K562 treated with DMSO at 1 percent for 4 hours (cell line): Measurements from ENCODE around the gene MYLK. TPM values are rescaled to one million over a fixed set of nuclear protein-coding genes. Genes with fewer than 3 reads are reported as not detected.

Experiments
- total RNA-seq: library from RNA; unstranded; fragments of 300-600 nt; gene quantifications from 2 replicates; pipeline ENCODE4 v1.2.3, GENCODE V29; 2022; ENCODE audit not compliant: insufficient read depth

The MYLK gene
- total RNA-seq: 0.12 TPM in 1 of 2 replicates, not detected in the other

DNA sequence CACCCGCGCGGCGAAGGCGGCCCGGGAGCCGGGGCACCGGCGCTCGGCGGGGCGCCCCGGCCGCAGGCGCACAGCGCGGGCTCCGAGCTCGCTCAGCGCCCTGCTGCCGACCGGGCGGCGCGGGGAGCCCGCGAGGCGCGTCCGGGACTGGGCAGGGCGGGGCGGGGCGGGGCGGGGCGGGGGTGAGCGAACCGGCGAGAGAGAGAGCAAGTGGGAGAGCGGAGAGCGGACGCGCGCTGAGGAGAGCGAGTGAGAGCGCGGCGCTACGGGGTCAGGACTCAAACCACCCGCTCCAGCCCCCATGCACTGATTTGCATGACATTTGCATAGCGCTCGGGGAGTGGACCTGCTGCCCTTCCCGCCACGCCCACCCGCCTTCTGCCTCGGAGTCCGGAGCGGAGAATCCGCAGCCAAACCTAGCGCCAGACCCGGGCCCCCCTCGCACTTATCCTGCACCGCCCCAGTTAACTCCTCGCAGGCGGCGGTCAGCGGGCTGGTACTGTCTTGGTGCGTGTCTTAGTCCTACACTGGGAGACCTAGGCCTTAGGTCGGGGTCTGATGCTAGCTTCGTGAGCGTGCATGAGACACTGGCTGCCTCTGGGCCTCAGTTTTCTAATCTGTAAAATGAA, at the start of gene MYLK:
TSS of gene MYLK (minus strand) at position 130 of the 629 bp plus-strand sequence. CDS start 90,491 bp downstream, outside the sequence.

GRCh38 chr3:123584988-123585937, 298.9 kb downstream of the MYLK start, which contains the start of gene HACD2:
Gene HACD2 (minus strand): TSS chr3:123585053. CDS start chr3:123585027, 26 bp downstream.

Other genes with a start within 250 kb of the MYLK start
- 16.6 and 19.2 TPM in 2 replicates for gene CCDC14, start 76.9 kb upstream of the MYLK start, total RNA-seq
- gene ROPN1, start 107.8 kb upstream of the MYLK start, total RNA-seq: not detected in 2 replicates
- 2.3 and 5.2 TPM in 2 replicates for gene KALRN, start 149.0 kb upstream of the MYLK start, total RNA-seq